CD4-positive, alpha-beta memory T cell (primary cell): ENCODE results near the gene TBC1D30. TPM values are rescaled to one million over a fixed set of nuclear protein-coding genes. Genes with fewer than 3 reads are reported as not detected.

Experiments
- CTCF ChIA-PET: fragments of 350-600 bp; sonication (Branson Sonifier 250); formaldehyde crosslinking; loops from one replicate; lab custom pipeline; 2021; ENCODE audit warnings: inconsistent platforms; ENCODE audit not compliant: partially characterized antibody; lab: Charles Lee
- POLR2A ChIA-PET: fragments of 350-600 bp; sonication (Branson Sonifier 250); formaldehyde crosslinking; loops from one replicate; lab custom pipeline; 2021; ENCODE audit not compliant: partially characterized antibody; lab: Charles Lee
- DNase-seq, 5 donors: peaks; one replicate each; pipeline versions ENCODE4 v3.0.0 to v3.0.0-alpha.2; 2020 to 2022; ENCODE audit warnings: mixed read lengths in 1 of 5
- H3K27ac ChIP-seq: one replicate; pipeline ENCODE4 v1.7.0; 2013; ENCODE audit warnings: low read depth, low read length
- H3K27me3 ChIP-seq: 2 replicates; pipeline ENCODE4 v1.7.0; 2013; ENCODE audit warnings: mild to moderate bottlenecking, low read length, moderate library complexity; ENCODE audit not compliant: insufficient read depth
- H3K36me3 ChIP-seq: 2 replicates; pipeline ENCODE4 v1.7.0; 2013; ENCODE audit warnings: mild to moderate bottlenecking, low read length, moderate library complexity; ENCODE audit not compliant: insufficient read depth
- H3K4me1 ChIP-seq: 2 replicates; pipeline ENCODE4 v1.7.0; 2013; ENCODE audit warnings: mild to moderate bottlenecking, low read length, moderate library complexity; ENCODE audit not compliant: insufficient read depth
- H3K4me3 ChIP-seq, 2 donors: one replicate each; pipeline ENCODE4 v1.7.0; 2013; ENCODE audit warnings: low read length in 2 of 2, mild to moderate bottlenecking in 1 of 2
- H3K9me3 ChIP-seq, 2 donors: one replicate each; pipeline ENCODE4 v1.7.0; 2013; ENCODE audit warnings: low read length in 2 of 2, control low read depth in 1 of 2; ENCODE audit not compliant: control insufficient read depth in 1 of 2
- H3K27ac Mint-ChIP-seq, 7 donors: one replicate each; pipeline ENCODE4 v1.8.0; 2020 to 2021; ENCODE audit warnings: mixed read lengths in 7 of 7, mild to moderate bottlenecking in 6 of 7, inconsistent platforms in 3 of 7, moderate library complexity in 3 of 7
- H3K27me3 Mint-ChIP-seq, 2 donors: one replicate each; pipeline ENCODE4 v1.8.0; 2020 to 2021; ENCODE audit warnings: mixed read lengths in 2 of 2
- H3K36me3 Mint-ChIP-seq, 2 donors: one replicate each; pipeline ENCODE4 v1.8.0; 2020 to 2021; ENCODE audit warnings: mixed read lengths in 2 of 2, inconsistent platforms in 1 of 2, mild to moderate bottlenecking in 1 of 2
- H3K4me1 Mint-ChIP-seq, 4 donors: one replicate each; pipeline ENCODE4 v1.8.0; 2020 to 2021; ENCODE audit warnings: mixed read lengths in 4 of 4, mild to moderate bottlenecking in 1 of 4
- H3K4me3 Mint-ChIP-seq, 8 donors: one replicate each; pipeline ENCODE4 v1.8.0; 2020 to 2021; ENCODE audit warnings: mixed read lengths in 8 of 8, mild to moderate bottlenecking in 7 of 8, moderate library complexity in 6 of 8, inconsistent platforms in 3 of 8
- H3K9me3 Mint-ChIP-seq, 8 donors: one replicate each; pipeline ENCODE4 v1.8.0; 2020 to 2021; ENCODE audit warnings: mixed read lengths in 8 of 8, mild to moderate bottlenecking in 5 of 8, inconsistent platforms in 3 of 8, moderate library complexity in 1 of 8
- intact Hi-C: fragments of 100-400 bp; cut with micrococcal nuclease; formaldehyde crosslinking; loops from one replicate; pipeline ENCODE4 v1.15.1; 2023
- polyA plus RNA-seq, 2 donors: library from polyadenylated mRNA; unstranded; fragments of 300-500 nt; fragmentation: Illumina TruSeq; gene quantifications; one replicate each; pipeline ENCODE4 v1.2.3, GENCODE V29; 2021
- total RNA-seq, 2 experiments: library from RNA; stranded (reverse); gene quantifications; one replicate each; pipeline ENCODE4 v1.2.3, GENCODE V29; 2021

The TBC1D30 gene
- total and polyA plus RNA-seq, 4 experiments from 2014 or later = 0.55 to 0.73 TPM; not detected in 2

- Histone ChIP-seq H3K27ac (no peak overlapping the region), H3K9me3 (no peaks in the 10 kb centered on the region), H3K36me3 (no peaks in the 10 kb centered on the region), H3K27me3 (peaks cover 27% of the 10 kb centered on the region), H3K4me1 (peaks cover 19% of the 10 kb centered on the region), H3K4me3 (peak overlapping the region in 1 of 2 donors; percentile 37)
- Mint-ChIP-seq H3K4me1 (peaks cover 12 to 25% (median 19%) of the 10 kb centered on the region in 4 donors), H3K36me3 (peaks cover 5% of the 10 kb centered on the region in 2 donors), H3K27ac (peak overlapping the region in 1 of 7 donors; percentile 71), H3K27me3 (peaks cover 54 to 57% of the 10 kb centered on the region in 2 donors), H3K4me3 (peak overlapping the region; percentile 82 to 96 (median 86)), H3K9me3 (peaks cover 0 to 18% (median 10%) of the 10 kb centered on the region in 8 donors)
- POLR2A ChIA-PET = interaction anchor here (1.4 kb wide), 1 partner anchor 43 kb away, joined by 3 read pairs; no protein-coding TSS in a partner anchor
- CTCF ChIA-PET = interaction anchor here (1.4 to 4.3 kb wide), 7 partner anchors 10 to 231 kb away, joined by 3 to 39 read pairs (median 6); no protein-coding TSS in a partner anchor
- DNase-seq = no peak
- intact Hi-C loops = no loop called here
Measured at GRCh38 chr12:64781280-64782190, 42.9 kb upstream of the TBC1D30 start.

- no peak for DNase-seq
- CTCF ChIA-PET = interaction anchor here (1.4 to 4.3 kb wide), 6 partner anchors 11 to 22 kb away, joined by 3 to 39 read pairs (median 6); no protein-coding TSS in a partner anchor
Measured at GRCh38 chr12:64782191-64782876, 42.1 kb upstream of the TBC1D30 start.

GRCh38 chr12:64785838-64786237, 38.6 kb upstream of the TBC1D30 start:
- Mint-ChIP-seq H3K4me1 (peaks cover 10 to 19% (median 13%) of the 10 kb centered on the region in 4 donors), H3K4me3 (no peak overlapping the region), H3K27ac (no peak overlapping the region), H3K27me3 (peaks cover 29 to 33% of the 10 kb centered on the region in 2 donors), H3K9me3 (no peaks in the 10 kb centered on the region), H3K36me3 (peaks cover 0 to 2% of the 10 kb centered on the region in 2 donors)
- CTCF ChIA-PET = interaction anchor here (1.0 to 2.4 kb wide), 3 partner anchors 10 to 12 kb away, joined by 3 to 13 read pairs (median 4); no protein-coding TSS in a partner anchor
- H3K27me3 ChIP-seq = peaks cover 27% of the 10 kb centered on the region
- H3K9me3 ChIP-seq = no peaks in the 10 kb centered on the region
- DNase-seq = no peak
- peaks cover 13% of the 10 kb centered on the region for H3K4me1 ChIP-seq
- H3K4me3 ChIP-seq = no peak overlapping the region
- POLR2A ChIA-PET = no interaction called here
- H3K27ac ChIP-seq = no peak overlapping the region
- intact Hi-C loops = no loop called here
- H3K36me3 ChIP-seq = no peaks in the 10 kb centered on the region

More at GRCh38 chr12:64782191-64782876, 42.1 kb upstream of the TBC1D30 start:
- H3K27me3 Mint-ChIP-seq = peaks cover 46 to 49% of the 10 kb centered on the region in 2 donors
- intact Hi-C loops = no loop called here
- peaks cover 19% of the 10 kb centered on the region for H3K4me1 ChIP-seq
- peaks cover 27% of the 10 kb centered on the region for H3K27me3 ChIP-seq
- POLR2A ChIA-PET = interaction anchor here (0.6 kb wide), 1 partner anchor 18 kb away, joined by 3 read pairs; no protein-coding TSS in a partner anchor
- H3K36me3 Mint-ChIP-seq = peaks cover 2 to 5% of the 10 kb centered on the region in 2 donors
- peaks cover 12 to 25% (median 19%) of the 10 kb centered on the region in 4 donors for H3K4me1 Mint-ChIP-seq
- no peak overlapping the region for H3K27ac Mint-ChIP-seq
- no peak overlapping the region for H3K4me3 ChIP-seq
- no peak overlapping the region for H3K27ac ChIP-seq
- H3K9me3 ChIP-seq = no peaks in the 10 kb centered on the region
- H3K36me3 ChIP-seq = no peaks in the 10 kb centered on the region
- peak overlapping the region in 7 of 8 donors; percentile 40 to 96 (median 88) for H3K4me3 Mint-ChIP-seq
- peaks cover 0 to 10% (median 3%) of the 10 kb centered on the region in 8 donors for H3K9me3 Mint-ChIP-seq

DNA sequence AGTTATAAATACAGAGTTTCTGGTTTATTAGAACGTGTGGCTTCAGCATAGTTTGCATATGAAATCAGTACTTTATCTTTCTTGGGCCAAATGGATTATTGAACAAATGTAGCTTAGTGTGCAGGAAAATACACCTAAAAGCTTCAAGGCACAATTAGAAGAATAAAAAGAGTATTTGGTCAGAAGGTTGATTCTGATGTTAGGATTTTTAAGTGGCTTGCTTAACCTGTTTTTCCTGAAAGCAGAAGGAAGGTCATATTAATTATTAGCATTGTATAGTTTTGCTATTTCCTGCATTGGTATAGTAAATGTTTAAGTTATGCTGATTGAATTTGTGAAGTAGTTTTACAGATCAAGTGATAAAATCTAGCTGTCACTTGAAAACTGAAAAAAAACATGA, 34.3 kb upstream of the TBC1D30 start:
- Histone ChIP-seq H3K4me1 (no peaks in the 10 kb centered on the region), H3K4me3 (no peak overlapping the region), H3K36me3 (no peaks in the 10 kb centered on the region), H3K27ac (no peak overlapping the region), H3K9me3 (no peaks in the 10 kb centered on the region), H3K27me3 (no peaks in the 10 kb centered on the region)
- H3K27ac Mint-ChIP-seq = no peak overlapping the region
- CTCF ChIA-PET = interaction anchor here (0.9 to 2.8 kb wide), 2 partner anchors 8 to 12 kb away, joined by 3 to 9 read pairs; no protein-coding TSS in a partner anchor
- DNase-seq = no peak
- peaks cover 0 to 2% (median 0%) of the 10 kb centered on the region in 8 donors for H3K9me3 Mint-ChIP-seq
- H3K27me3 Mint-ChIP-seq = peaks cover 6 to 8% of the 10 kb centered on the region in 2 donors
- POLR2A ChIA-PET = no interaction called here
- no peak overlapping the region for H3K4me3 Mint-ChIP-seq
- intact Hi-C loops = no loop called here
- no peaks in the 10 kb centered on the region for H3K4me1 Mint-ChIP-seq
- H3K36me3 Mint-ChIP-seq = no peaks in the 10 kb centered on the region

DNA sequence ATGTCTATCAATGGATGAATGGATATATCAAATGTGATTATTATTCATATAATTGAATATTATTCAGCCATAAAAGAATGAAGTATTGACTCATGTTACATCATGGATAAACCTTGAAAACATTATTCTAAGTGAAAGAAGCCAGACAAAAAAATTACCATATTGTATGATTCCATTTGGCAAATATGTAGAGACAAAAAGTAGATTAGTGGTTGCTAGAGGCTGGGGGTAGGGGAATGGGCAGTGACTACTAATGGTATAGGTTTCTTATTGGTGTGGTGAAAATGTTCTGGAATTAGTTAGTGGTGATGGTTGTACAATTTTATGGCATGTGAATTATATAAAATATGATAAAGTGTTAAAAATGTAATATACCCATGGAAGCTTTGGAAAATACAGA, 33.4 kb upstream of the TBC1D30 start:
- no peaks in the 10 kb centered on the region for H3K36me3 Mint-ChIP-seq
- H3K9me3 Mint-ChIP-seq = peaks cover 0 to 2% (median 0%) of the 10 kb centered on the region in 8 donors
- DNase-seq = no peak
- Histone ChIP-seq H3K27ac (no peak overlapping the region), H3K27me3 (no peaks in the 10 kb centered on the region), H3K4me1 (no peaks in the 10 kb centered on the region), H3K4me3 (no peak overlapping the region), H3K9me3 (no peaks in the 10 kb centered on the region), H3K36me3 (no peaks in the 10 kb centered on the region)
- intact Hi-C loops = no loop called here
- POLR2A ChIA-PET = interaction anchor here (0.5 kb wide), 1 partner anchor 176 kb away, joined by 3 read pairs; no protein-coding TSS in a partner anchor
- CTCF ChIA-PET = interaction anchor here (2.8 kb wide), 1 partner anchor 11 kb away, joined by 9 read pairs; no protein-coding TSS in a partner anchor
- H3K27me3 Mint-ChIP-seq = peaks cover 2 to 3% of the 10 kb centered on the region in 2 donors
- no peaks in the 10 kb centered on the region for H3K4me1 Mint-ChIP-seq
- H3K4me3 Mint-ChIP-seq = no peak overlapping the region
- H3K27ac Mint-ChIP-seq = no peak overlapping the region

DNA sequence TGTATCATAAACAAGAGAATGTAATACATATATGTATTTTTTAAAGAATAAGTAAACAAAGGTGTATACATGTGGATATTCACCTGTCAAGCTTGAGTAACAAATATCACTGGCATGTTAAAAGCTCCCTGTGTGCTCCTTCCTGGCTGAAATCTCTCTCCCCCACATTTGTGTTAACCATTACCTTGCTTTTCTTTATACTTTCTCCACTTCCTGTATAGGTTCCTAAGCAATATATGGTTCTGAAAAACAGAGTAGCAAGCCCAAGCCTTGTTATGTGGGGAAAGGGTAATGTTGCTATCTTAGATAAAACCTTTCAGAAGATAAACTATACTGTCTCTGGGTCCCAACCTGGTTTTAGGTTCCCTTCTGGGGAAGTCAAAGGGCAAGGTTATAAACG, 32.3 kb upstream of the TBC1D30 start:
- Histone ChIP-seq H3K27ac (no peak overlapping the region), H3K27me3 (no peaks in the 10 kb centered on the region), H3K4me3 (no peak overlapping the region), H3K9me3 (no peaks in the 10 kb centered on the region), H3K36me3 (no peaks in the 10 kb centered on the region), H3K4me1 (no peaks in the 10 kb centered on the region)
- ChIA-PET POLR2A (no interaction called here), CTCF (interaction anchor here (1.6 to 2.8 kb wide), 2 partner anchors 10 to 12 kb away, joined by 6 to 9 read pairs; no protein-coding TSS in a partner anchor)
- H3K4me1 Mint-ChIP-seq = no peaks in the 10 kb centered on the region
- peaks cover 0 to 2% (median 0%) of the 10 kb centered on the region in 8 donors for H3K9me3 Mint-ChIP-seq
- H3K27me3 Mint-ChIP-seq = peaks cover 2 to 3% of the 10 kb centered on the region in 2 donors
- H3K36me3 Mint-ChIP-seq = no peaks in the 10 kb centered on the region
- intact Hi-C loops = no loop called here
- H3K27ac Mint-ChIP-seq = no peak overlapping the region
- no peak overlapping the region for H3K4me3 Mint-ChIP-seq
- DNase-seq = no peak
